ENCODE measurements around the gene TBC1D19. TPM values are rescaled to one million over a fixed set of nuclear protein-coding genes. Genes with fewer than 3 reads are reported as not detected.

TBC1D19 gene
- total and polyA plus RNA-seq, 2 donors = 9.7 to 43.3 TPM

- Histone ChIP-seq H3K4me3 (ENCODE audit: low read length in 2 of 2) (no peak overlapping the region), H3K36me3 (ENCODE audit: control insufficient read depth in 2 of 2, insufficient read depth in 2 of 2, low read length in 1 of 2) (peaks cover 0 to 38% of the 10 kb centered on the region in 2 donors), H3K4me1 (ENCODE audit: control insufficient read depth in 2 of 2, insufficient read depth in 2 of 2, low read length in 2 of 2) (peaks cover 2 to 7% of the 10 kb centered on the region in 2 donors), H3K27ac (ENCODE audit: low read depth in 1 of 2, low read length in 1 of 2) (no peak overlapping the region), H3K9me3 (ENCODE audit: control insufficient read depth in 2 of 2, insufficient read depth in 1 of 2, low read length in 1 of 2) (no peaks in the 10 kb centered on the region), H3K27me3 (ENCODE audit: control insufficient read depth in 2 of 2, insufficient read depth in 1 of 2, low read length in 1 of 2) (no peaks in the 10 kb centered on the region)
- WGBS = 96% methylated on average over 6 of the region's 6 CpGs
- no peak for DNase-seq (ENCODE audit: low read depth in 6 of 9, low spot score in 9 of 9)
Observed at GRCh38 chr4:26726655-26727387, 142.9 kb downstream of the TBC1D19 start.

GRCh38 chr4:26727844-26728243 is 144.0 kb downstream of the TBC1D19 start:
- no peak for DNase-seq (ENCODE audit: low read depth in 6 of 9, low spot score in 9 of 9)
- Histone ChIP-seq H3K4me1 (ENCODE audit: control insufficient read depth in 2 of 2, insufficient read depth in 2 of 2, low read length in 2 of 2) (peaks cover 2 to 7% of the 10 kb centered on the region in 2 donors), H3K36me3 (ENCODE audit: control insufficient read depth in 2 of 2, insufficient read depth in 2 of 2, low read length in 1 of 2) (peaks cover 0 to 37% of the 10 kb centered on the region in 2 donors), H3K27ac (ENCODE audit: low read depth in 1 of 2, low read length in 1 of 2) (no peak overlapping the region), H3K9me3 (ENCODE audit: control insufficient read depth in 2 of 2, insufficient read depth in 1 of 2, low read length in 1 of 2) (no peaks in the 10 kb centered on the region), H3K4me3 (ENCODE audit: low read length in 2 of 2) (no peak overlapping the region), H3K27me3 (ENCODE audit: control insufficient read depth in 2 of 2, insufficient read depth in 1 of 2, low read length in 1 of 2) (no peaks in the 10 kb centered on the region)

GRCh38 chr4:26729027-26729426 is 145.1 kb downstream of the TBC1D19 start:
- Histone ChIP-seq H3K4me3 (ENCODE audit: low read length in 2 of 2) (no peak overlapping the region), H3K9me3 (ENCODE audit: control insufficient read depth in 2 of 2, insufficient read depth in 1 of 2, low read length in 1 of 2) (no peaks in the 10 kb centered on the region), H3K27me3 (ENCODE audit: control insufficient read depth in 2 of 2, insufficient read depth in 1 of 2, low read length in 1 of 2) (no peaks in the 10 kb centered on the region), H3K27ac (ENCODE audit: low read depth in 1 of 2, low read length in 1 of 2) (no peak overlapping the region), H3K4me1 (ENCODE audit: control insufficient read depth in 2 of 2, insufficient read depth in 2 of 2, low read length in 2 of 2) (peaks cover 2 to 7% of the 10 kb centered on the region in 2 donors), H3K36me3 (ENCODE audit: control insufficient read depth in 2 of 2, insufficient read depth in 2 of 2, low read length in 1 of 2) (peaks cover 0 to 31% of the 10 kb centered on the region in 2 donors)
- WGBS = 88% methylated on average over 3 of the region's 3 CpGs
- peak in 1 of 9 donors; percentile 15 for DNase-seq (ENCODE audit: low read depth in 6 of 9, low spot score in 9 of 9)

- Histone ChIP-seq H3K4me3 (ENCODE audit: low read length in 2 of 2) (no peak overlapping the region), H3K4me1 (ENCODE audit: control insufficient read depth in 2 of 2, insufficient read depth in 2 of 2, low read length in 2 of 2) (peaks cover 2 to 5% of the 10 kb centered on the region in 2 donors), H3K36me3 (ENCODE audit: control insufficient read depth in 2 of 2, insufficient read depth in 2 of 2, low read length in 1 of 2) (peaks cover 0 to 31% of the 10 kb centered on the region in 2 donors), H3K9me3 (ENCODE audit: control insufficient read depth in 2 of 2, insufficient read depth in 1 of 2, low read length in 1 of 2) (no peaks in the 10 kb centered on the region), H3K27me3 (ENCODE audit: control insufficient read depth in 2 of 2, insufficient read depth in 1 of 2, low read length in 1 of 2) (no peaks in the 10 kb centered on the region), H3K27ac (ENCODE audit: low read depth in 1 of 2, low read length in 1 of 2) (no peak overlapping the region)
- DNase-seq (ENCODE audit: low read depth in 6 of 9, low spot score in 9 of 9) = no peak
- WGBS = 0% methylated on average over 1 of the region's 1 CpG
Observed at GRCh38 chr4:26729547-26729946, 145.7 kb downstream of the TBC1D19 start.

- Histone ChIP-seq H3K36me3 (ENCODE audit: control insufficient read depth in 2 of 2, insufficient read depth in 2 of 2, low read length in 1 of 2) (peaks cover 0 to 15% of the 10 kb centered on the region in 2 donors), H3K4me1 (ENCODE audit: control insufficient read depth in 2 of 2, insufficient read depth in 2 of 2, low read length in 2 of 2) (no peaks in the 10 kb centered on the region), H3K27me3 (ENCODE audit: control insufficient read depth in 2 of 2, insufficient read depth in 1 of 2, low read length in 1 of 2) (no peaks in the 10 kb centered on the region), H3K9me3 (ENCODE audit: control insufficient read depth in 2 of 2, insufficient read depth in 1 of 2, low read length in 1 of 2) (no peaks in the 10 kb centered on the region), H3K4me3 (ENCODE audit: low read length in 2 of 2) (no peak overlapping the region), H3K27ac (ENCODE audit: low read depth in 1 of 2, low read length in 1 of 2) (no peak overlapping the region)
- DNase-seq (ENCODE audit: low read depth in 6 of 9, low spot score in 9 of 9) = no peak
- WGBS = 92% methylated on average over 11 of the region's 11 CpGs
Observed at GRCh38 chr4:26731351-26732035, 147.6 kb downstream of the TBC1D19 start.

GRCh38 chr4:26732356-26732755 is 148.5 kb downstream of the TBC1D19 start:
- H3K4me3 ChIP-seq (ENCODE audit: low read length in 2 of 2) = no peak overlapping the region
- no peaks in the 10 kb centered on the region for H3K27me3 ChIP-seq (ENCODE audit: control insufficient read depth in 2 of 2, insufficient read depth in 1 of 2, low read length in 1 of 2)
- no peaks in the 10 kb centered on the region for H3K9me3 ChIP-seq (ENCODE audit: control insufficient read depth in 2 of 2, insufficient read depth in 1 of 2, low read length in 1 of 2)
- WGBS = 100% methylated on average over 3 of the region's 3 CpGs
- no peak for DNase-seq (ENCODE audit: low read depth in 6 of 9, low spot score in 9 of 9)
- no peaks in the 10 kb centered on the region for H3K4me1 ChIP-seq (ENCODE audit: control insufficient read depth in 2 of 2, insufficient read depth in 2 of 2, low read length in 2 of 2)
- no peak overlapping the region for H3K27ac ChIP-seq (ENCODE audit: low read depth in 1 of 2, low read length in 1 of 2)
- H3K36me3 ChIP-seq (ENCODE audit: control insufficient read depth in 2 of 2, insufficient read depth in 2 of 2, low read length in 1 of 2) = peaks cover 0 to 13% of the 10 kb centered on the region in 2 donors

- Histone ChIP-seq H3K27ac (ENCODE audit: low read depth in 1 of 2, low read length in 1 of 2) (no peak overlapping the region), H3K27me3 (ENCODE audit: control insufficient read depth in 2 of 2, insufficient read depth in 1 of 2, low read length in 1 of 2) (no peaks in the 10 kb centered on the region), H3K4me3 (ENCODE audit: low read length in 2 of 2) (no peak overlapping the region), H3K4me1 (ENCODE audit: control insufficient read depth in 2 of 2, insufficient read depth in 2 of 2, low read length in 2 of 2) (no peaks in the 10 kb centered on the region), H3K9me3 (ENCODE audit: control insufficient read depth in 2 of 2, insufficient read depth in 1 of 2, low read length in 1 of 2) (no peaks in the 10 kb centered on the region), H3K36me3 (ENCODE audit: control insufficient read depth in 2 of 2, insufficient read depth in 2 of 2, low read length in 1 of 2) (peaks cover 0 to 6% of the 10 kb centered on the region in 2 donors)
- no peak for DNase-seq (ENCODE audit: low read depth in 6 of 9, low spot score in 9 of 9)
- WGBS = 94% methylated on average over 1 of the region's 1 CpG
Observed at GRCh38 chr4:26736621-26737020, 152.7 kb downstream of the TBC1D19 start.

- Histone ChIP-seq H3K27ac (ENCODE audit: low read depth in 1 of 2, low read length in 1 of 2) (no peak overlapping the region), H3K4me3 (ENCODE audit: low read length in 2 of 2) (no peak overlapping the region), H3K9me3 (ENCODE audit: control insufficient read depth in 2 of 2, insufficient read depth in 1 of 2, low read length in 1 of 2) (no peaks in the 10 kb centered on the region), H3K4me1 (ENCODE audit: control insufficient read depth in 2 of 2, insufficient read depth in 2 of 2, low read length in 2 of 2) (no peaks in the 10 kb centered on the region), H3K36me3 (ENCODE audit: control insufficient read depth in 2 of 2, insufficient read depth in 2 of 2, low read length in 1 of 2) (peaks cover 0 to 6% of the 10 kb centered on the region in 2 donors), H3K27me3 (ENCODE audit: control insufficient read depth in 2 of 2, insufficient read depth in 1 of 2, low read length in 1 of 2) (no peaks in the 10 kb centered on the region)
- no peak for DNase-seq (ENCODE audit: low read depth in 6 of 9, low spot score in 9 of 9)
- 95% methylated on average over 1 of the region's 1 CpG for WGBS
Observed at GRCh38 chr4:26737385-26737784, 153.5 kb downstream of the TBC1D19 start.

GRCh38 chr4:26741491-26741871 is 157.6 kb downstream of the TBC1D19 start:
- no peak overlapping the region for H3K4me3 ChIP-seq (ENCODE audit: low read length in 2 of 2)
- H3K4me1 ChIP-seq (ENCODE audit: control insufficient read depth in 2 of 2, insufficient read depth in 2 of 2, low read length in 2 of 2) = no peaks in the 10 kb centered on the region
- no peak for DNase-seq (ENCODE audit: low read depth in 6 of 9, low spot score in 9 of 9)
- no peaks in the 10 kb centered on the region for H3K27me3 ChIP-seq (ENCODE audit: control insufficient read depth in 2 of 2, insufficient read depth in 1 of 2, low read length in 1 of 2)
- H3K36me3 ChIP-seq (ENCODE audit: control insufficient read depth in 2 of 2, insufficient read depth in 2 of 2, low read length in 1 of 2) = peaks cover 0 to 14% of the 10 kb centered on the region in 2 donors
- no peaks in the 10 kb centered on the region for H3K9me3 ChIP-seq (ENCODE audit: control insufficient read depth in 2 of 2, insufficient read depth in 1 of 2, low read length in 1 of 2)
- no peak overlapping the region for H3K27ac ChIP-seq (ENCODE audit: low read depth in 1 of 2, low read length in 1 of 2)
- 93% methylated on average over 2 of the region's 2 CpGs for WGBS

Data from thymus (tissue), 11 donors.